ENCODE results near the gene TCF21.

Gene TCF21

DNA sequence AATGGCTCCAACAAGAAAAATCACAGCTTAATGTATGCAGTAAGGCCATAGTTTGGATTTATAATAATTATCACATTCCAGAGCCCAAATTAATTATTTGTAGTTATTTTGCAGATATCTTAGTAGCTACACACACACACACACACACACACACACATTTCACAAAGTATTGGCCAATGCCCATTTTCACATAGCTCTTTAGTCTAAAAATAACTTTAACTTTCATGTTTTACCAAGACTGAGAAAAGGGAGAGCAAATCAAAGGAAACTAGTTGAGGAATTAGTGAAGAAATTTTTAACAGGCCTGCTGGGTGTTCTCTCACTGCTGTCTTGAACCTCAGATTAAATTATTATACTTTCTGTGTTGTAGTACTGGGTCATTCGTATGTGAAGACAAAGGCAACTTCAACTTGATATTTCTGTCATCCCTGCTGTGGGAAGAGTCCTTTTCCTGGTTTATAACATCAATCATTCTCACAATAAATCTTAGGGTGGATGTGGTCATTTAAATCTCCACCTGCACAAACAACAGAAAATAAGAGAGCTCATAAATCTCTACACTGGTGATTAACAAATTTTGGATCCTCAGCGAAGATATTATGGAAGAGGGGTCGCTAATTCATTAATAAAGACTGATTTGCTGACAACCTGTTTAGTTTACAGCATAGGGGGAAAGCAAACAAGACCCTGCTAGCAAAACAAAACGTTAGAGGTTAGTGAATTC, 1.6 kb upstream of the TCF21 start:
- TF ChIP-seq, protein P1, sequence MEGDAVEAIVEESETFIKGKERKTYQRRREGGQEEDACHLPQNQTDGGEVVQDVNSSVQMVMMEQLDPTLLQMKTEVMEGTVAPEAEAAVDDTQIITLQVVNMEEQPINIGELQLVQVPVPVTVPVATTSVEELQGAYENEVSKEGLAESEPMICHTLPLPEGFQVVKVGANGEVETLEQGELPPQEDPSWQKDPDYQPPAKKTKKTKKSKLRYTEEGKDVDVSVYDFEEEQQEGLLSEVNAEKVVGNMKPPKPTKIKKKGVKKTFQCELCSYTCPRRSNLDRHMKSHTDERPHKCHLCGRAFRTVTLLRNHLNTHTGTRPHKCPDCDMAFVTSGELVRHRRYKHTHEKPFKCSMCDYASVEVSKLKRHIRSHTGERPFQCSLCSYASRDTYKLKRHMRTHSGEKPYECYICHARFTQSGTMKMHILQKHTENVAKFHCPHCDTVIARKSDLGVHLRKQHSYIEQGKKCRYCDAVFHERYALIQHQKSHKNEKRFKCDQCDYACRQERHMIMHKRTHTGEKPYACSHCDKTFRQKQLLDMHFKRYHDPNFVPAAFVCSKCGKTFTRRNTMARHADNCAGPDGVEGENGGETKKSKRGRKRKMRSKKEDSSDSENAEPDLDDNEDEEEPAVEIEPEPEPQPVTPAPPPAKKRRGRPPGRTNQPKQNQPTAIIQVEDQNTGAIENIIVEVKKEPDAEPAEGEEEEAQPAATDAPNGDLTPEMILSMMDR (IDR thresholded peaks at IDR 0.05; ENCODE audit: control extremely low read depth, extremely low read depth, low read depth, missing control alignments): no peak
- DNase-seq (ENCODE audit: extremely low spot score): no peak
- CTCF ChIA-PET: no interaction called here
- POLR2A ChIA-PET: no interaction called here

DNA sequence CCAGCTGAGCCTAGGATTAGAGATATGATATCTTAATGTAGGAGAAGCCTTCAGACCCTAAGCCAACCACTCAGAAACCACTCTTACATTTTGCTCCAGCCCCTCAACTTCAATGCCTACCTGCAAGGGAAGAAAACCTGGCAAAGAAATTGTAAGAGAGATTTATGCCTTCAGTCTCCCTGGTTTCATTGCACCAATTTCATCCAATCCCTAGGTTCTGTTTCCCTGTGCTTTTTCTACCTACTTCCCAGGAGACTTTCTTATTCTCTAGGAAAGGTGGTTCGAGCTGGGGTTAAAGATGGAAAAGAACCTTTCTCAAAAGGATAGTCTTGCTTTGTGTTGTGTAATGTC, 1.1 kb upstream of the TCF21 start:
- CTCF ChIA-PET: no interaction called here
- TF ChIP-seq, protein P1 (IDR thresholded peaks at IDR 0.05; ENCODE audit: control extremely low read depth, extremely low read depth, low read depth, missing control alignments): no peak
- no peak for DNase-seq (ENCODE audit: extremely low spot score)
- POLR2A ChIA-PET: no interaction called here

DNA sequence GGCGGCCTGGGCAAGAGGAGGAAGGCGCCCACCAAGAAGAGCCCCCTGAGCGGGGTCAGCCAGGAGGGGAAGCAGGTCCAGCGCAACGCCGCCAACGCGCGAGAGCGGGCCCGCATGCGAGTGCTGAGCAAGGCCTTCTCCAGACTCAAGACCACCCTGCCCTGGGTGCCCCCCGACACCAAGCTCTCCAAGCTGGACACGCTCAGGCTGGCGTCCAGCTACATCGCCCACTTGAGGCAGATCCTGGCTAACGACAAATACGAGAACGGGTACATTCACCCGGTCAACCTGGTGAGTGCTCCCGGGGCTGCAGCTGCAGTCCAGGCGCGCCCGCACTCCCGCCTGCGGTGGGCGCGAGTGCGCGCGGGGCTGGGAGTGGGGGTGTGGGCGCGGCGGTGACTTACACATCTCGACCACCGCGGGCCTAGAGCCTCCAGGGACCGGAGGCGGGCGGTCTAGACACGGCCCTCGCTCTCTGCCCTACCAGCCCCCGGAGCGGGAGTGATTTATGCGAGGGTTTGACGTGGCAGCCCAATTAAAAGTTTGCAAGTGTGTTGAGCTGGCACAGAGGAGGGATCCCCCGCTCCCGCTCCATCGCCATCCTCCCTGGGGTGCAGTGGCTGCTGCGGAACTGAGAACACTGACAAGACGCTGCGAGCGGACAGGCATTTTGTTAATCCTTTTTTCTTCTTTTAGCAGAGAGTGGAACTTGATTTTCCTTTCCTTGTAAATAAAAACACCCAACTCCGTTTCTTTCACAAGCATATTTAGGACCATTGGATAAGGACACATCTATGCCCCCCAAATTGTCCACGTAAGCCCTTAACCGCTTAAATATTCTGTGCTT, 867 bp downstream of the TCF21 start:
- ChIA-PET CTCF (no interaction called here), POLR2A (interaction anchor here (0.6 kb wide), 1 partner anchor 41 kb away, joined by 3 read pairs; no protein-coding TSS in a partner anchor)
- no peak for DNase-seq (ENCODE audit: extremely low spot score)
- TF ChIP-seq, protein P1 (IDR thresholded peaks at IDR 0.05; ENCODE audit: control extremely low read depth, extremely low read depth, low read depth, missing control alignments): no peak

DNA sequence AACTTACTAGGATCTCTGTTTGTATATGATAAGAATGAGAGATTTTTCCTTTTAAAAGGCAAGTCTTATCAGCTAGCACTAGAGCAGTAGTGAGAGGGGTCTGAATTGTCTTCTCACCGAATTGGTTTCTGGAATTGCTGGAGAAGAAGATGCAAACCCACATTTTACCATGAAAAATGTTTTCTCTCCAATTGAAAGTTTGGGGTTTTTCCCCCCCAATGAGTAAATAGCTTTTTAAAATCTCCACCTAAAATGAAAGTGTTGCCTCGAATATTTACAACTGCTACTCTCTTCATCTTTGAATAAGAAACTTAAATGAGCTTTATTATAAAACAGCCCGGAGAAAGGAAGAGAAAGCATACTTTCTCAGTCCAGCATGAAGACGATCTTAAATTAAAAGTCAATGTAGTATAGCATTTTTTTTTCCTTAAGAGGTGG, 1.8 kb downstream of the TCF21 start:
- POLR2A ChIA-PET: no interaction called here
- TF ChIP-seq, protein P1 (IDR thresholded peaks at IDR 0.05; ENCODE audit: control extremely low read depth, extremely low read depth, low read depth, missing control alignments): no peak
- no peak for DNase-seq (ENCODE audit: extremely low spot score)
- CTCF ChIA-PET: interaction anchor here (0.9 to 1.3 kb wide), 4 partner anchors 9 to 41 kb away, joined by 3 to 4 read pairs (median 4); no protein-coding TSS in a partner anchor

DNA sequence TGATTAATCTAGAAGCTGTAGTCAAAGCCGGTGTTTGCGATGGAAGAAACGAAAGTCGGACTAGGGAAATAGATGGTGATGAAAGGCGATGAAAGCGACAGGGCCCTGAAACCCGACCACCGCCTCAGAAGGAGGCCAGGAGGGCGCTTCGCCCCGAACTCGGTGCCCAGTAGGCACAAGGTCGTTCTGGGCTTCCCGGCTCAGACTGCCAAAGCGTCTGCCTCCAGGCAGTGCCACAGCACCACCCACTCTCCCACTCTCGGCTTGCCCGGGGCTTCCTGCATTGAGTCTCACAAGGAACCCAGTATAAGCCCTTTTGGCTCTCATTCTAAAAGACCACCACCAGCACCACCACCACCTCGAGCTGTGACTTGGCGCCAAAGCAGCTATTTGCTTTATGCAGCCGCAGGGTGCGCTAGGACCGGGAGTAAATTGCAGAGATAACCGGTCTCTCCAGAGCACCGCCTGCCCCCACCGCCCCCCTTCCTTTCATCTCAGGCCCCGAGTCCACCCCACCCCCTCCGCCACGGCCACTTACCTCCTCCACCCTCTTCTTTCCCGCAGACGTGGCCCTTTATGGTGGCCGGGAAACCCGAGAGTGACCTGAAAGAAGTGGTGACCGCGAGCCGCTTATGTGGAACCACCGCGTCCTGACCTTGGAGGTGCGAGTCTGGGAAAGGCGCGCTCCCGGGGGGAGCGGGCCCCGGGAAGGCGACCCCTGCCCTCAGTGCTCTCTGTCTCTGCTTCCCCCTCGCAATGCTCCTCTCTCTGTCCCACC, 2.4 kb downstream of the TCF21 start:
- POLR2A ChIA-PET: no interaction called here
- CTCF ChIA-PET: interaction anchor here (0.9 to 1.8 kb wide), 5 partner anchors 8 to 42 kb away, joined by 3 to 8 read pairs (median 4); no protein-coding TSS in a partner anchor
- TF ChIP-seq, protein P1 (IDR thresholded peaks at IDR 0.05; ENCODE audit: control extremely low read depth, extremely low read depth, low read depth, missing control alignments): no peak
- DNase-seq (ENCODE audit: extremely low spot score): no peak
